ENCODE data around the gene TMC1.
A peak's percentile ranks its signal among the peaks of the same experiment; 100 is the strongest.
"Not testable (repeated sequence)": the region's sequence is repeated elsewhere in the genome, so short reads cannot be mapped to it uniquely, and the experiment has no call there.

The TMC1 gene

DNA sequence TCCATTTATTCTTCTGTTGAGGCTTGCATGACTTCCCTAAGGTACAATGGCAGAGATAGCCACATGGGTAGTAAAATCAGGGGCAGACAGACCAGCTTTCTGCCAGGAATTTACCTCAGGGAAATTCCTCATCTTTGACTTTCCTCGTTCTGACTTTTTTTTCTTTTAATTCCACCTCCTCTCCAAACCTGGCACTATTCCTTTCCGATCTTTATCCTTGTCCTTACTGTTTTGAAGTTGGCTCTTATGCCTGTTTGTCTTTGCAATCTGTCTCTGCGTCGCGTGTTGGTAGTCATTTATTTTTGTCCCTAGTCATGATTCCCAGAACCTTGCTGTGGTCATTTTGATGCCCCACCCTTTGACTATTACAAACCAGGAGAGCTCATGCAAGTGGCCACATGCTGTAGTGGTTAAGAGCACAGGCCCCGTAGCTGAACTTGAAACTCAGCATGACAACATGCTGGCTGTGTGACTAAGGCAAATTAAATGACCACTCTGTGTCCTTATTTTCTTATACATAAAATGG lies 19.0 kb downstream of the TMC1 start:
- H3K4me1 Mint-ChIP-seq = no peaks in the 10 kb centered on the region
- TF ChIP-seq, protein P1, sequence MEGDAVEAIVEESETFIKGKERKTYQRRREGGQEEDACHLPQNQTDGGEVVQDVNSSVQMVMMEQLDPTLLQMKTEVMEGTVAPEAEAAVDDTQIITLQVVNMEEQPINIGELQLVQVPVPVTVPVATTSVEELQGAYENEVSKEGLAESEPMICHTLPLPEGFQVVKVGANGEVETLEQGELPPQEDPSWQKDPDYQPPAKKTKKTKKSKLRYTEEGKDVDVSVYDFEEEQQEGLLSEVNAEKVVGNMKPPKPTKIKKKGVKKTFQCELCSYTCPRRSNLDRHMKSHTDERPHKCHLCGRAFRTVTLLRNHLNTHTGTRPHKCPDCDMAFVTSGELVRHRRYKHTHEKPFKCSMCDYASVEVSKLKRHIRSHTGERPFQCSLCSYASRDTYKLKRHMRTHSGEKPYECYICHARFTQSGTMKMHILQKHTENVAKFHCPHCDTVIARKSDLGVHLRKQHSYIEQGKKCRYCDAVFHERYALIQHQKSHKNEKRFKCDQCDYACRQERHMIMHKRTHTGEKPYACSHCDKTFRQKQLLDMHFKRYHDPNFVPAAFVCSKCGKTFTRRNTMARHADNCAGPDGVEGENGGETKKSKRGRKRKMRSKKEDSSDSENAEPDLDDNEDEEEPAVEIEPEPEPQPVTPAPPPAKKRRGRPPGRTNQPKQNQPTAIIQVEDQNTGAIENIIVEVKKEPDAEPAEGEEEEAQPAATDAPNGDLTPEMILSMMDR (IDR thresholded peaks at IDR 0.05; ENCODE audit: unreplicated experiment in 3 of 3) = no peak
- H3K4me3 Mint-ChIP-seq = no peak overlapping the region
- H3K36me3 Mint-ChIP-seq (ENCODE audit: low read depth) = no peaks in the 10 kb centered on the region
- peaks cover 11% of the 10 kb centered on the region for H3K9me3 Mint-ChIP-seq
- H3K27ac Mint-ChIP-seq = peak overlapping the region in 1 of 3 experiments; percentile 3
- H3K27me3 Mint-ChIP-seq (ENCODE audit: low read depth) = peaks cover 3% of the 10 kb centered on the region

DNA sequence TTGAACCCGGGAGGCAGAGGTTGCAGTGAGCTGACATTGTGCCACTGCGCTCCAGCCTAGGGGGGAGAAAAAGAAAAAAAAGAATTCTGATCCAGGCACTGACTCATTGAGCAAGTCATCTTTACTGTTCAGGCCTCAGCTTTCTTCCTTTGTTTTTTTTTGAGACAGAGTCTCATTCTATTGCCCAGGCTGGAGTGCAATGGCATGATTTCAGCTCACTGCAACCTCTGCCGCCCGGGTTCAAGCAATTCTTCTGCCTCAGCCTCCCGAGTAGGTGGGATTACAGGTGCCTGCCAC lies 21.1 kb downstream of the TMC1 start:
- not testable (repeated sequence) for H3K4me1 Mint-ChIP-seq; H3K27ac Mint-ChIP-seq; H3K9me3 Mint-ChIP-seq; H3K27me3 Mint-ChIP-seq (ENCODE audit: low read depth); H3K36me3 Mint-ChIP-seq (ENCODE audit: low read depth); H3K4me3 Mint-ChIP-seq

DNA sequence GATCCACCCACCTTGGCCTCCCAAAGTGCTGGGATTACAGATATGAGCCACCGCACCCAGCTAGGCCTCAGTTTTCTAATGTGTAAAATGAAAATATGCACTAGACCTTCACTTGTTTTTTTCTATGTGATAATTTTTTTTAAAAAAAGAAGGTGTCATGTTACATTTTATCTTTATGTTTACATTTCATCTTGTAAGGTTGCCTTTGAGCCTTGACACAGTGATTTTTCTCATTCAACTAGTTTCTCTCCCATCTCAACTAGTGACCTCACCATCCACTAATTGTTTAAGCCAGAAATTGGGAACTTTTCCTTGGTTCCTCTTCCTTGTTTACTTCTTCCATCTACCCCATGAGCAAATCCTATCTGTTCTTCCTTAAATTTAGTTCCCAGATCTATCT lies 21.5 kb downstream of the TMC1 start:
- TF ChIP-seq, protein P1 (IDR thresholded peaks at IDR 0.05; ENCODE audit: unreplicated experiment in 3 of 3) = no peak
- peaks cover 3% of the 10 kb centered on the region for H3K27me3 Mint-ChIP-seq (ENCODE audit: low read depth)
- H3K4me3 Mint-ChIP-seq = no peak overlapping the region
- no peak overlapping the region for H3K27ac Mint-ChIP-seq
- no peaks in the 10 kb centered on the region for H3K36me3 Mint-ChIP-seq (ENCODE audit: low read depth)
- peaks cover 3% of the 10 kb centered on the region for H3K9me3 Mint-ChIP-seq
- no peaks in the 10 kb centered on the region for H3K4me1 Mint-ChIP-seq

DNA sequence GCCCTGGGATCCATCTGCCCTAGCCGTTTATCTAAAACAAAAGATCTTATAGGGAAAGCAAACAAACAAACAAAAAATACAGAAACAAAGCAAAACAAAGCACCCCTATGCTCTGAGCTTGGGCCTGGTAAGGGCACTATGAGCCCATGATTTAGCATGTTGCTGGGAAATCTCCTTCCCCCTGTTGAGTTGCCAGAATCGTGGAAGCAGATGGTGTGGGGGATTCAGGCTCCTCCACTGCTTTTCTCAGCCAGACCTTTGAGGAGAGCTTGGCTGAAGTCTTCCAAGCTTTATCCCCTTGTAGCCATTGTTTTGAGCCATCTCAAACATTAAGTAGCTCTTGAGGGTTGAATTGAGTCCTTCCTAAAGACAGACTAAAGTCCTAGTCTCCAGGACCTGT lies 29.9 kb downstream of the TMC1 start:
- H3K27ac Mint-ChIP-seq = peak overlapping the region; percentile 6 to 89 (median 18)
- no peak overlapping the region for H3K4me3 Mint-ChIP-seq
- H3K27me3 Mint-ChIP-seq (ENCODE audit: low read depth) = peaks cover 4% of the 10 kb centered on the region
- H3K36me3 Mint-ChIP-seq (ENCODE audit: low read depth) = no peaks in the 10 kb centered on the region
- TF ChIP-seq, protein P1 (IDR thresholded peaks at IDR 0.05; ENCODE audit: unreplicated experiment in 3 of 3) = no peak
- peaks cover 11% of the 10 kb centered on the region for H3K4me1 Mint-ChIP-seq
- H3K9me3 Mint-ChIP-seq = no peaks in the 10 kb centered on the region

DNA sequence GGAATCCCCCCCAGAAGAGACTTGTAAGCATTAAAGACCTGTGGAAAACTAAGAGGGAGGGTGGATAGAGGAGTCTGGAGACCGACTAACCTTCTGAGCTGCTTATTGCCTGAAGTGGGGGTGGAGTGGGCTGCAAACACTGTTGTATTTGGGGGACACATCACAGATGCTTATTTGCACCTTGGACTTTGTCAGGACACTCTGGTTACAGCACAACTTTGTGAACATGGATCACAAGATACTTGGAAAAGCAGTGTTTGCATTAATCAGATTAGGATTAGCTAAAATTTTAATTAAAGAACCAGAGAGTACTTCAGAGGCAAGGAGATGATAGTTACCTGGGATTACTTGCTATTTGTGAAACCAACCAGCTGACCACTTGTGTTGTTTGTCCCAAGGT lies 30.9 kb downstream of the TMC1 start:
- H3K27ac Mint-ChIP-seq = peak overlapping the region; percentile 4 to 89 (median 57)
- TF ChIP-seq, protein P1 (IDR thresholded peaks at IDR 0.05; ENCODE audit: unreplicated experiment in 3 of 3) = no peak
- H3K36me3 Mint-ChIP-seq (ENCODE audit: low read depth) = no peaks in the 10 kb centered on the region
- no peaks in the 10 kb centered on the region for H3K9me3 Mint-ChIP-seq
- peaks cover 4% of the 10 kb centered on the region for H3K27me3 Mint-ChIP-seq (ENCODE audit: low read depth)
- H3K4me1 Mint-ChIP-seq = peaks cover 11% of the 10 kb centered on the region
- no peak overlapping the region for H3K4me3 Mint-ChIP-seq

DNA sequence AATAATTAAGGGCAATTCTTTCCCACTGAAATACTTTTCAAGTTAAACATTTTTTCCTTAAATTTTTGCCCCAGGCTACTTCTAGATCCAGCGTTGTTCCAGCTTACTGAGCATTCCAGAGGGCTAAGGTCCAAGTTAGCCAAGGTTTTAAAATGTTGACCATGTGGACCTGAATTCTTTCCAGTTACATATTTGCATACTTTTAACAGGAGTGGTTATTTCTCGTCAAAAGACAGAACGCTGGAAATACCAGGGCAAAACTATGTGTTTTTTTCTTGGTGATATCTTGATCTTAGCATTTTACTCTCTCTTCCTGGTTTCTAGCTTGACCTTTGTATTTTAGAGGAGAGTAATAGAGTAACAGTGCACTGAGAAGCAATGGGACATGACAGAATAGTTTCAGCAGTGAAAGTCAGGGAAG lies 32.8 kb downstream of the TMC1 start:
- Mint-ChIP-seq H3K4me3 (no peak overlapping the region), H3K27me3 (ENCODE audit: low read depth) (peaks cover 4% of the 10 kb centered on the region), H3K4me1 (peaks cover 11% of the 10 kb centered on the region), H3K9me3 (no peaks in the 10 kb centered on the region), H3K27ac (peak overlapping the region; percentile 53 to 92 (median 81)), H3K36me3 (ENCODE audit: low read depth) (no peaks in the 10 kb centered on the region)
- TF ChIP-seq, protein P1 (IDR thresholded peaks at IDR 0.05; ENCODE audit: unreplicated experiment in 3 of 3) = no peak

All from nephron (organoid).